ENCODE data around the gene BCL2L2.

DNA sequence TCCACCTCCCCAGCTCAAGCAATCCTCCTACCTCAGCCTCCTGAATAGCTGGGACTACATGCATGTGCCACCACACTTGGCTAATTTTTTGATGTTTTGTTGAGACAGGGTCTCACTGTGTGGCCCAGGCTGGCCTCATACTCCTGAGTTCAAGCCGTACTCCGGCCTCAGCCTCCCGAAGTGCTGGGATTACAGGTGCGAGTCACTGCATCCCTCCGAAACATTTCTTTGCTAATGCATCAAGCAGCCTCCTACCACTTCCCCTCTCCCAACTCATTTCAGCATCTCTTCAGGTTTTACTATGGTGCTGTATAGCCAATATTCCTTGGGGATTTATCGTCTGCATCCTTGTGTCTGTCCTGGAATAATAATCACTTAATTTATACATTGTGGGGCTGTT, 48.4 kb downstream of the BCL2L2 start:
- TF ChIP-seq, protein P1, sequence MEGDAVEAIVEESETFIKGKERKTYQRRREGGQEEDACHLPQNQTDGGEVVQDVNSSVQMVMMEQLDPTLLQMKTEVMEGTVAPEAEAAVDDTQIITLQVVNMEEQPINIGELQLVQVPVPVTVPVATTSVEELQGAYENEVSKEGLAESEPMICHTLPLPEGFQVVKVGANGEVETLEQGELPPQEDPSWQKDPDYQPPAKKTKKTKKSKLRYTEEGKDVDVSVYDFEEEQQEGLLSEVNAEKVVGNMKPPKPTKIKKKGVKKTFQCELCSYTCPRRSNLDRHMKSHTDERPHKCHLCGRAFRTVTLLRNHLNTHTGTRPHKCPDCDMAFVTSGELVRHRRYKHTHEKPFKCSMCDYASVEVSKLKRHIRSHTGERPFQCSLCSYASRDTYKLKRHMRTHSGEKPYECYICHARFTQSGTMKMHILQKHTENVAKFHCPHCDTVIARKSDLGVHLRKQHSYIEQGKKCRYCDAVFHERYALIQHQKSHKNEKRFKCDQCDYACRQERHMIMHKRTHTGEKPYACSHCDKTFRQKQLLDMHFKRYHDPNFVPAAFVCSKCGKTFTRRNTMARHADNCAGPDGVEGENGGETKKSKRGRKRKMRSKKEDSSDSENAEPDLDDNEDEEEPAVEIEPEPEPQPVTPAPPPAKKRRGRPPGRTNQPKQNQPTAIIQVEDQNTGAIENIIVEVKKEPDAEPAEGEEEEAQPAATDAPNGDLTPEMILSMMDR (IDR thresholded peaks at IDR 0.05) = no peak
- no peak for TF ChIP-seq POLR2A (IDR thresholded peaks at IDR 0.05)
